GM19240 (cell line): Measurements from ENCODE around the gene GAA.

Source experiments
- DNase-seq: peaks from one replicate; pipeline ENCODE4 v3.0.0; 2011; ENCODE audit warnings: low spot score; ENCODE audit not compliant: insufficient read length

GAA gene

GRCh38 chr17:80101011-80101945, at the start of gene GAA:
Gene GAA (plus strand): TSS chr17:80101581. CDS start chr17:80104587, 3,006 bp downstream.
- DNase-seq = peak; percentile 97

GRCh38 chr17:80051681-80052080, 49.7 kb upstream of the GAA start:
- no peak for DNase-seq

- no peak for DNase-seq
These were observed 48.3 kb upstream of the GAA start for GRCh38 chr17:80053102-80053501.

GRCh38 chr17:80055597-80055996, 45.8 kb upstream of the GAA start:
- no peak for DNase-seq

- no peak for DNase-seq
These were observed 42.9 kb upstream of the GAA start for GRCh38 chr17:80058311-80058955.

GRCh38 chr17:80060644-80061043, 40.7 kb upstream of the GAA start:
- no peak for DNase-seq

- DNase-seq = no peak
These were observed 40.0 kb upstream of the GAA start for GRCh38 chr17:80061421-80061820.

- DNase-seq = no peak
These were observed 37.4 kb upstream of the GAA start for GRCh38 chr17:80063830-80064585.

GRCh38 chr17:80064696-80065095, 36.7 kb upstream of the GAA start:
- no peak for DNase-seq

GRCh38 chr17:80065478-80066170, 35.8 kb upstream of the GAA start:
- DNase-seq = no peak

GRCh38 chr17:80067393-80067986, 33.9 kb upstream of the GAA start:
- DNase-seq = no peak

- no peak for DNase-seq
These were observed 32.8 kb upstream of the GAA start for GRCh38 chr17:80068301-80069222.

- no peak for DNase-seq
These were observed 30.8 kb upstream of the GAA start for GRCh38 chr17:80070375-80071115.

- no peak for DNase-seq
These were observed 30.1 kb upstream of the GAA start for GRCh38 chr17:80071116-80071841.

- no peak for DNase-seq
These were observed 29.0 kb upstream of the GAA start for GRCh38 chr17:80072410-80072809.

GRCh38 chr17:80080081-80080480, 21.3 kb upstream of the GAA start:
- no peak for DNase-seq

- DNase-seq = no peak
These were observed 19.8 kb upstream of the GAA start for GRCh38 chr17:80081596-80081995.

- peak; percentile 66 for DNase-seq
These were observed 18.8 kb upstream of the GAA start for GRCh38 chr17:80082403-80083135.
